SKM-1 (cell line): ENCODE measurements around the gene CKLF.
A peak's percentile ranks its signal among the peaks of the same experiment; 100 is the strongest.

Experiments used
- DNase-seq: peaks from one replicate; lab custom pipeline; 2025; ENCODE audit not compliant: unreplicated experiment; lab: John Stamatoyannopoulos, UW

The CKLF gene

DNA sequence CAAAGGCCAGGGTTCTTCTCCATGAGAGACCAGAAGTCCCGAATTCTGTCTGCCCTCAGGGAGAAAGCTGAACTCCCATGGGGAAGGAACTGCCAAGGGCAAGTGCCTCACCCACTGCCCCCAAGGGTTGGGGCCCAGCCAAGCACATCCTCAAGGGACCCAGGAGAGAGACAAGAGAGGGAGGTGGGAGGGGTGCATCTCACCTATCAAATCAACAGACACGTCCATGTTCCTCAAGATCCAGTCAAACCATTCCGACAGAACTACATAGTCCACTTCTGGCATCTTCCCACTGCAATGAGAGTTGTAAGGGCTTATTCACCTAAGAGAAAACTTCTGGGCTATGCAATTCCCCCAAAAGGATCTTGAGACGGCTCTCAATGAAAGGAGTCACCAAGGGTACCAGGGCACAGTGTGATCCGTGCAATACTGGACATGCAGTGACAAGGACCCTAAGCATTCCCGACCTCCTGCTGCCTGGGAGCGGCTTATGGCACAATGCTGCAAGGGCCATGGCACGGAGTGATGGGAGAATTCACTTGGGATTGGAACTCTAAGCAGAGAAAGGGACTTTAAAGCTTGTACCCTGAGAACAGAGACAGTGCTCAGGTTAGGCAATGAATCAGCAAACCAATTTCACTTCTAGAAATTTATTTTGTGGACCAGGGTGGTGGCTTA, 34.7 kb upstream of the CKLF start:
- DNase-seq, result no peak

DNA sequence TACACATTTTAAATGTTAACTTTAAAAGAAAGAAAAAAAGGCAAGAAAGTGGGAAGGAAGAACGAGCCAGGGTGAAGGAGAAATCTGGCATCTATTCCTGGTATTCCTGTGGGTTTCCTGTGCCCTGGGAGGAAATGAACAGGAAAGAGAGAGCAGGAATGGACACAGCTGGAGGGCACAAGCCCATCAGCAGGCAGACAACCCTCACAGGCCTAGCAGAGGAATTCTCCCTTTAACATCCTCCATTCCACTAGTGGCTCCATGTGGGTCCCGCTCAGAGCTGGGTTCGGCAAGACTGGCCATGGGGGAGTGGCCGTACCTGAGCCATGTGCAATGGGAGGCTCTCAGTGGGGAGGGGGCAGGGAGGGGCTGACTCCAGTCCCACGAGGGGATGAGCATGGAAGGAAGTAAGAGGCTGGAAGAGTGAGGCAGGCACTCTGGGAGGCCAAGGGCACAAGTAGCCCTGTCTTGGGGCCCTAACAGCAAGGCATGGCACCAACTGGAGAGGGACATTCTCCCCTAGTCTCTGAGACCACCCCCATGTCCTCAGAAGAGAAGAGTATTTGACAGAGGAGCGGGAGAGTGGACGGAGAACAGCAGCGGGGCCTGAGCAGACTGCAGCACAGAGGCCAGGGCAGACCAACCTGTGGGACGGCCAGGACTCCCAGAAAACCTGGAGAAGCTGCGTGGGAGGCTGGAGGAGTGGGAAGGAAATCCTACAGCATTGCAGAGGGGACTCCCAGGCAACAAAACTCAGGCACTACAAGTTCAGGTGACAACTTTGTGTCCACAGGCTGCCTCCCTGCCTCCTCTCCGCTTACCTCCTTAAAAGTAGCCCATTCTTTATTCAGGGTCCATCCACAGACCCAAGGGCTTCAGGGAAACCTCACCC, 32.6 kb upstream of the CKLF start:
- DNase-seq, result no peak

GRCh38 chr16:66520406-66521170, 31.8 kb upstream of the CKLF start:
- DNase-seq, result peak; percentile 61

DNA sequence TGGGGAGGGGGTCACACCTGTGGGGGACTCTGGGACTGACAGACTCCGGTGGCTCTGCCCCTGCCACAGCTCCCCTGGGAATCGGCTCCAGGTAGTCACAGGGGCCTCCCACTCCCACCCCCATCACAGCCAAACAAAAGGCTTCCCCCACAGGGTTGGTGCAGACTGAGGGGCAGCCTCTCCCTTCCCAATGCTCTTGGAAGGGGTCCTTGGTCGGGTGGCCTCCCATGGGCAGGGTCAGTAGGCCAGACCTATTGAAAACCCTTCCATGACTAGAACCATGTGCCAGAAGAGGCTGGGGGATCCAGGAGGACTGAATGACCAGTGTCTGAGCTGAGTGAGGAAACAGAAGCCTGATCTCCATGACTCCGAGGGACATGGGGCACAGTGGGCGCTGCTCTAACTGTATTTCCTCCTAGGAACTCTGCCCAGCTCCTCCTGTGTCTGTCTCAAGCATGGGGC, 31.1 kb upstream of the CKLF start:
- no peak for DNase-seq

- DNase-seq, result peak; percentile 73
Observed at GRCh38 chr16:66521951-66522771, 30.2 kb upstream of the CKLF start.

- DNase-seq, result no peak
Observed at GRCh38 chr16:66522816-66523590, 29.4 kb upstream of the CKLF start.

DNA sequence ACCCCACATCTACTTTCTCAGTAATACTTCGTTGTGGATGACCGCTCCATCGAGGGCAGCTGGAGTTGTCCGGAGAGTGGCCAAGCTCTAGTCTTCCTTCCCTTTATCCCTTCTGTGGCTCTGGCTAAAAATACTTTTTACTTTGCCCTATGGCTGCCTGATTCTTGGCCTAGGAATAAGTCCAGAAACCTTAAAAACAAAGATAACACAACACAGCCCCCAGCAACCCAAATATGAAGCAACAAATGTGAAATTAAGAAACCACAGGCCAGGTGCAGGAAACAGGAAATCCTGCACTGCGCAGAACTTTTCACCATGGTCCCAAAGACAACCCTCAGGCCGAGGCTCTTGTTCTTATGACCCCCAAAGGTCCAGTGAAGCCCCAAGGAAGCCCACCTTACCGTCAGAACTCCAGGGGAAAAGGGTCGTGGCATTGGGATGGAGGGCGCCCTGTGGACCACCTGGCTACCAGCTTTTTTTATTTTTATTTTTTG, 28.5 kb upstream of the CKLF start:
- peak; percentile 83 for DNase-seq

- peak; percentile 98 for DNase-seq
Observed at GRCh38 chr16:66524601-66525164, 27.7 kb upstream of the CKLF start.

- no peak for DNase-seq
Observed at GRCh38 chr16:66525396-66526180, 26.8 kb upstream of the CKLF start.

GRCh38 chr16:66528294-66528693, 24.1 kb upstream of the CKLF start:
- no peak for DNase-seq

- no peak for DNase-seq
Observed at GRCh38 chr16:66529475-66529874, 22.9 kb upstream of the CKLF start.

DNA sequence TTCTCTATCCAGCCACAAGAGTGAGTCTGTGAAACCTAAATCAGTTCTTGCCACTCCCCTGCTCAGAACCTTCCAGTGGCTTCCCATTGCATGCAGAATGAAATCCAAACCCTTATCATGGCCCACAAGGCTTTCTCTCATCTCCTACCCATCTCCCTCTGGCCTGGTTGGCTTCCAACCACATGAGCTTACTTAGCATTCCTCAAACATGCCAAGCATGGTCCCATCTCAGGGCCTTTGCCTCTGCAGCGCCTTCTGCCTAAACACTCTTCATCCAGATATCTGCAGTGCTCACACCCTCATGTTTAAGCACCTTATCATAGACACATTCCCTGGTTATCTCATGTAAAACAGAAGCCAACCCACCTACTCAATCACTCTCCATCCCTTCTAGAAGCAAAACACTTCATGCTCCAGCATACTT, 18.0 kb upstream of the CKLF start:
- DNase-seq, result no peak

GRCh38 chr16:66536525-66536924, 15.9 kb upstream of the CKLF start:
- DNase-seq, result no peak

- no peak for DNase-seq
Observed at GRCh38 chr16:66537236-66537635, 15.1 kb upstream of the CKLF start.

GRCh38 chr16:66538910-66539309, 13.5 kb upstream of the CKLF start:
- DNase-seq, result no peak

DNA sequence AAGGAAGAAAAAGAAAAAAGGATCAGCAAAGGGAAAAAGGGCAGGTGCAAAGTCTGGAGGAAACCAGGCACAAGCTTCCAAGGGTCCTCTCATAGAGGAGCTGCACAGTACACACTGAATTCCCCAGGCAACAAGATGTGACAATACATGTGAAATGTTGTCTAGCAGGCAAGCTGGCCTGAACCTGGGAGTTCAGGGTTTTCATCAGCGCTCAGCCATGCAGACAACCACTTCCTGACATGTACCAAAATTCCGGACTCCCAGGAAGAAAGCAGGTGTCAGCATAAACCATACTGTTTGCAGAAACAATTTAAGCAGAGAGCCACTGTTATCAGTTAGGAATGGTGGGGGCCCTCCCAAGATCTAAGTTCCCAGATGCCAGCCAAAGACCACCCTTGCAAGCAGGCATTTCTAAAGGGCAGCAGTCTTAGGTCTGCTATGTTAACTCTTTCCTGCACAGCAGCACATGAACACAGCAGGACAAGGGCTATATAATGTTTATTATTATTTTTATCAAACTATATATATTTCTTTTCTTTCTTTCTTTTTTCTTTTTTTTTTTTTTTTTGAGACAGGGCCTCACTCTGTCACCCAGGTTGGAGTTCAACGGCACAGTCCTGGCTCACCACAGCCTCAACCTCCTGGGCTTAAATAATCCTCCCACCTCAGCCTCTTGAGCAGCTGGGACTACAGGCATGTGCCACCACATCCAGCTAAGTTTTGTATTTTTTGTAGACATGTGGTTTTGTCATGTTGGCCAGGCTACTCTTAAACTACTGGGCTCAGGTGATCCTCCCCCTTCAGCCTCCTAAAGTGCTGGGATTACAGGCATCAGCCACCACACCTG, 12.5 kb upstream of the CKLF start:
- no peak for DNase-seq
